ENCODE data around the gene TNFRSF1A.

The TNFRSF1A gene

GRCh38 chr12:6323340-6323994 lies 18.4 kb downstream of the TNFRSF1A start:
- DNase-seq (ENCODE audit: low read depth): peak; percentile 92

DNA sequence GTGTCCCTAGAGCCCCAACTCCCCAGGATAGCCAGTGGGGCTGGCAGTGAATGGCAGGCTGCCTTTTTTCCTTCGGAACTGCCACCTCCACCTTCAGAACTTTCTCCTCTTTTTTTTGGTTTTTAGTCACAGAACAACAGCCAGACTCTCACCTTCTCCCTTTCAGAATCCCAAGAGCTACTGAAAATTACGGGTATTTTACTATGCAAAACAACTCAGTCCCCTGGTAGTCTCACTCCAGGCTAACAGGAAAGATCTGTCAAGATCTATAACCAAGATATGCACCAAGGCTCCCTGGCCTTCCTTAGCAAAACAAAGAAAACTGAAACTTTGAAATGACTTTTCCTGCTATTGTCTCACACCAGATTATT lies 18.9 kb downstream of the TNFRSF1A start:
- no peak for DNase-seq (ENCODE audit: low read depth)

DNA sequence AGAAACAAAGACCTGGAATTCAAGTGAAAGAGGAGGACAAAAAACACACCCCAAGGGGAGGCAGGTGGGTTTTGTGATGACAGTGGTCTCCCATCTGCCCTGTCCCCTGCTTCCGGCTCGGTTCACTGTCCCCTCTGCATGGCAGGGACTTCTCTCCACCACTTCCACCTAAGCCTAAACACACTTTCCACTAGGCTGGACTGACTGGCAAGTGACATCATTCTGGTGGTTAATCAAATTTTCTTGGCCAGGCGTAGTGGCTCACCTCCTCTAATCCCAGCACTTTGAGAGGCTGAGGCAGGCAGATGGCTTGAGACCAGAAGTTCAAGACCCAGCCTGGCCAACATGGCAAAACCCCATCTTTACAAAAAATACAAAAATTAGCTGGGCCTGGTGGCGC lies 19.5 kb downstream of the TNFRSF1A start:
- DNase-seq (ENCODE audit: low read depth): peak; percentile 43

DNA sequence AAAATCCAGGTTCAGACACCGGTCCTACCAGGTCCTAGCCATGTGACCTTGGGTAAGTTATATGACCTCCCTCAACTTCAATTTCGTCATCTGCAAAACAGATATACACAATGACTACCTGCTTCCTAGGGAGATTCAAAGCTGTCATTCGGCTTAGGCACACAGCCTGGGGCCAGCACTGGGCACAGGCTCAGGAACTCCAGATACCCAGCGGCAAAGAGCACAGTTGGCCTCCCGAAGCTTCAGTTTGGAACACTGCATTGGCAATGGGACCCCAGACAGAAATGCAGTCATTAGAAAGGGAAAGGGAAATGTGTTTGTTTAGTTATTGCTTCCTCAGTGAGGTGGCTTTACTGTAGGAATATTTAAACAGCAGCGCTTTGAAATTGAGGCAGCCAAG lies 20.0 kb downstream of the TNFRSF1A start:
- peak; percentile 17 for DNase-seq (ENCODE audit: low read depth)

DNA sequence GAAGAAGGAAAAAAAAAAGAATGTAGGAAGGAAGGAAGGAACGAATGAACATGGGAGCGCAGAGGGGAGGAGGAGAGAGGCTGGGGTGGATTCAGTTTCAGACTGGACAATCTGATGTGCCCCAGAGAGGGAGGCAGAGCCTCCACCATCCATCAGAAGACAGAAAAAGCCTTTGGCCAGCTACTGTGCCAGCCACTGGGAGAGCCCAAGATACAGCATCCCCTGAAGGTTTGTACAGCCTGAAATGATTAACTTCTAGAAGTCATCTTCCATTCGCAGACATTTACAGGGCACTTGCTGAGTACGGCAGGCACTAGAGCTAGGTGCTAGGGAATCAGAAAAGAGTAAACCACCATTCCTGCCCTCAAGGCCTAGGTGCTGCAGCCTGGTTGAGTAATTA lies 22.4 kb downstream of the TNFRSF1A start:
- DNase-seq (ENCODE audit: low read depth): peak; percentile 9

- DNase-seq (ENCODE audit: low read depth): no peak
Observed at GRCh38 chr12:6318440-6318879, 23.4 kb downstream of the TNFRSF1A start.

DNA sequence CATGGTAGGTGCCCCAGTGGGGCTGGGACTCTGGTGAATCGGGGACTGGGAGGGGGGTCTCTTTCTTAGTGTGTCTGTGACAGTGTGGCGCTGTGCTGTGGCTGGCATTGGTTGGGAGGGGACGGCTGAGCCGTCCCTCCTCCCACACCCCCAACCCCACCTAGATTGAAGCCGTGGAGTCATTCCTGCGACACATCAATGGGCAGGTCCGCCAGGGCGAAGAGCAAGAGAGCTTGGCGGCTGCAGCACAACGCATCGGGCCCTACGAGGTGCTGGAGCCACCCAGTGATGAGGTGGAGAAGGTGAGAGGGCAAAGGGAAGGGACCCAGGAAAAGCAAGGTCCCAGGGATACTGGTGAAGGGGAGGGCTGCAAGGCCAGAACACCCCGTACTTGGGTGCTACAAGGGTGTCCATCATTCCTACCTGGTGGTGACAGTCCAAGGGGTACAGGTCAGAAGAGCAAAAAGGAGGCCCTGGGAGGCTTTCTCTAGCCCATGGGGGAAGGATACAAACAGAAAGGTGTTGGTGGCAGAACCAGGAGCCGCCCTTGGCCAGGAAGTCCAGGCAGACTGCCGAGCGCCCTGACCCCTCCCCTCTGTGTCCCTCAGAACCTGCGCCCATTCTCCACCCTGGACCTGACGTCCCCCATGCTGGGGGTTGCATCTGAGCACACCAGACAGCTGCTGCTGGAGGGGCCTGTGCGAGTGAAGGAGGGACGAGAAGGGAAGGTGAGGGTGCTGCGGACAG lies 24.0 kb downstream of the TNFRSF1A start:
- no peak for DNase-seq (ENCODE audit: low read depth)

DNA sequence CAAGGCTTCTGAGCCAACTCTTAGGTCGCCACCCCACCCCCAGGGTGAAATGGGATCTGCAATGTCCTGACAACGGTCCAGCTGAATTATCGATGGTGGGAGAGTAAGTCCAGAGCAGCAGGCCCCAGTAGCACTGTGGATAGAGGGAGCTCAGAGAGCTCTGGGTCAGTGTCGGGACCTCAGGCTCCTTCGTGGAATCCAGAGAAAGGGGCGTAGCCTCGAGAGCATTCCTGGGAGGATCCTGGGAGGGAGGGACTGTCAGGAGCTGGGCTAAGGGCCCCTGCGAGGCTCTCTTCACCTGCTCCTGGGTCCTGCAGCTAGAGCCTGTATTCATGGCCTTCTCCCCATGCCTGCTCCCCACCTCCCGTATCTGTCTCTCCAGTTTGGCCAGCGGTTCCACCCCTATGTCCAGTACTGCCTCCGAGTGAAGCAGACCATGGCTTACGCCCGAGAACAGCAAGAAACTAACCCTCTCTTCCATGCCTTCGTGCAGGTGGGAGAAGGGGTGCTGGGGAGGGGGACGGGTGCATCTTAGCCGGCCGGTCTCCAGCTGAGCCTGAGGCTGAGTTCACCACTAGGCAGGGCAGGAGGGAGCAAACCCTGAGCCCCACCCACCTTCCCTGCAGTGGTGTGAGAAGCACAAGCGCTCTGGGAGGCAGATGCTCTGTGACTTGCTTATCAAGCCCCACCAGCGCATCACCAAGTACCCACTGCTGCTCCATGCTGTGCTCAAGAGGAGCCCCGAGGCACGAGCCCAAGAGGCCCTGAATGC lies 24.8 kb downstream of the TNFRSF1A start:
- peak; percentile 20 for DNase-seq (ENCODE audit: low read depth)

- no peak for DNase-seq (ENCODE audit: low read depth)
Observed at GRCh38 chr12:6315704-6316597, 25.9 kb downstream of the TNFRSF1A start.

- DNase-seq (ENCODE audit: low read depth): no peak
Observed at GRCh38 chr12:6315184-6315583, 26.7 kb downstream of the TNFRSF1A start.

DNA sequence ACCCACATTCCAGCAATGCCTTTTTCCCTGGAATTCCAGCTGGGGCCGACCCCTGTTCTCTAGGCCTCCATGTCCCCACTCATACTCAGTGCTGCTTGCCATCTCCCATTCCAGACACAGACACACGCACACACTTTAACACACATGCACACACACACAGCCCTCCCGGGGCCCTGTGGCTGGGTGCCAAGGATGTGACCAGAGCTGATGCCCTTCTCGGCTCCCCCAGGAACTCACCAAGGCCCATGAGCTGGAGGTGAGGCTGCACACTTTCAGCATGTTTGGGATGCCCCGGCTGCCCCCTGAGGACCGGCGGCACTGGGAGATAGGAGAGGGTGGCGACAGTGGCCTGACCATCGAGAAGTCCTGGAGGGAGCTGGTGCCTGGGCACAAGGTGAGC lies 27.1 kb downstream of the TNFRSF1A start:
- DNase-seq (ENCODE audit: low read depth): no peak

- no peak for DNase-seq (ENCODE audit: low read depth)
Observed at GRCh38 chr12:6313326-6313940, 28.4 kb downstream of the TNFRSF1A start.

GRCh38 chr12:6312529-6313325 lies 29.1 kb downstream of the TNFRSF1A start:
- DNase-seq (ENCODE audit: low read depth): no peak

DNA sequence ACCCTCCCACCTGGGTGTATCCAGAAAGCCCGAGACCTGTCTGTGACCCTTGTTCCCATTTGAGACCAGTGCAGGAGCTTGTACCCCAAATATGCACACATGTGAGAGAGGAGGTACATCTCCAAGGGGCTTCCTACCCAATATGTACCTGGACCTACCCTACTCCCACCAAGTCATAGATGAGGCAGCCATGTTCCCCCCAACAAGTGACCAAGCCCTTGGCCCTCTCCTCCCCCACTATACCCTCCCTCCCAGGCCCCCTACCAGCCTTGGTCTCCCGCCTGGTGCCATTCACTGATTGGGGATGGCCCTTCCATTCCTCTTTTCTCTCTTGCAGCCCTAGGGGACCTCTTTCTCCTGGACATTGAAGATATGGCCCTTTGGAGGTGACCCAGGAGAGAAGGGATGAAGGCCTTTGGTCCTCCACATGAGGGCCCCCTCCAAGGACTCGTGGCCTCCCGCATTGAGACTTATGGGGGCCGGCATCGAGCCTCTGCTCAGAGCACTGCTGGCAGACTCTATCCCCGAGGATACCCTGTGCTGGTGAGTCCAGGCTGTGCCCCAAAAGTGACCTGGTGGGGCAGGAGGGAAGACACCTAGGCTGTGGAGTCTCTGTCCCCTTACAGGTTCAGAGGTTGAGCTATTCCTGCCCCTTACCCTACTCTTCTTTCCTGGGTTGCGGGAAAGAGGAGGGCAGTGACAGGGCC lies 29.9 kb downstream of the TNFRSF1A start:
- no peak for DNase-seq (ENCODE audit: low read depth)

DNA sequence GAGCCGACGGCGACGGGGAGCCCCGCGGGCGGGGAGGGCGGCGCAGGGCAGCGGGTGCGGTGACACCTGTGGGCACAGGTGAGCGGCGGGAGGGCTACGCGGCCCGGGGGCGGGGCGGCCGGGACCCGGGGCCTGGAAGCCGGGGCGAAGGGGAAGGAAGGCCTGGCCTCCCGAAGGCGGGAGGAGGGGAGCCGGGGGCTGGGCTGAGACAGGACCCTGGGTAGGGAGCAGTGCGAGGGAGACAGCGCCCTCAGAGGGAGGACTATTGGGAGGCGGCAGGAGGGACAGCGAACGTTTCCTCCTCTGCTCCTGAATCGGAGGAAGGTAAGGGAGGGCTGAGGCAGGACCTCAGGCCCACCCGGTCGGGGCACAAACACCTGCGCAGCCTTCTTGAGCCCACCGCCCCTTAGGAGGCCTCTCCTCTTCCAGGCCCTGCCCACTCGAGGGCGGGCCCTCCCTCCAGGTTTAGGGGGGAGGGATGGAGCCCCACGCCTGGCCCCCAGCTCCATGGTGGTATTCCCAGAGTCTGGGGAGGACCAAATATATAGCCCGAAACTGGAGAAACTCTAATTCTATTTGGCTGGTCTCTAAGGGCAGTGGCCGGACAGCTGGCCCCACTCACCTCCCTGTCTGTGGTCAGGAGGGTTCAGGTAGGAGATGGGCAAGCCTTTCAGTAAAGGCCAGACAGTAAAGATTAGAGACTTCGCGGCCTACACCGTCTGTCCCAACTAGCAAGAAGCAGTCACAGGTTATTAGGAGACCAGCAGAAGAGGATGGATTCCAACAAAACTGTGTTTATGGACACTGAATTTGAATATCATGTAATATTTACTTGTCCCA lies 30.9 kb downstream of the TNFRSF1A start:
- DNase-seq (ENCODE audit: low read depth): no peak

DNA sequence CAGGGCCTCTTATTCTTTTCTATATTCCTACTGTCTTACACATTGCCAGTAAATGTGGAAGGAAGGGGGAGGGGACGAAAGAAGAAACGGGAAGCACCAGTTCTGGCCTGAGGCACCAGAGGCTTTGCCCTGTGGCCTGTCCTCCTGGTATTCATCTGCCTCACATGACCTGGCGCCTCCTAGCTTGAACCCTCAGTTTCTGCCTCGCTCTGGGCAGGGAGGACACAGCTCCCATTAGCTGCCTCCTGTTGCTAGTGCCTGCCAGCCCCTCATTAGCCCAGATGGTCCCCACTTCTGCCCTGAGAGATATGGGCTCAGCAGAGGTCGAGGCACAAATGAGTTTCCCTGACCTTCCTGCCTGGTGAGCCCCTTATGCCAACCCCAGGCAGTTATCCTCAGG lies 34.3 kb downstream of the TNFRSF1A start:
- DNase-seq (ENCODE audit: low read depth): no peak

DNA sequence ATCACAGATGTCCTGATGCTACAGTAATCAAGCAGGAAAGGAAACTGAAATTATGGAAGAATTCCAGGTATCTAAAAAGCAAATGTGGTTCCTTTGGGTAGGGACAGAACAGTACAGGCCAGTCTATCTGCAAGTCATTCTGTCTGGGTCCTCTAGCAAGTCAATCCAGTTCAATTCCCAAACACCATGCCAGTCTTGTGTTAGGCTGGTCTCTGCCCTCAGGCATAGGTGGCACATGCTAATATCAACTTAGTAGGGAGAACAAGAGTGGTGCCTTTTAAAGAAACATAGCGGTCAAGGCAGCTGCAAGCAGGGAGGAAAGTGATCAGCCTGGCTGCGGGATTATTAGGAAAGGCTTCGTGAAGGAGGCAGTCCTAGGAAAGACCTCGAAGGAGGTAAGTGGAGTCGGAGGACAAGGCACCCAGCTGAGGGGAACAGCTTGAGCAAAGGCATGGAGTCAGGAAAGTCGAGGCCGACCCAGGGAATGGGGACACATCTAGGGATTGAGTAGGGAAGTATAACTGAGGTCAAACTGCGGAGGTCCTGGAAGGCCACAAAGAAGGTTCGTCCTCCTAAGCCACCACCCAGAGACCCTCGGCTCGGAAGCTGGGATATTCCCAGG lies 35.2 kb downstream of the TNFRSF1A start:
- DNase-seq (ENCODE audit: low read depth): no peak

DNA sequence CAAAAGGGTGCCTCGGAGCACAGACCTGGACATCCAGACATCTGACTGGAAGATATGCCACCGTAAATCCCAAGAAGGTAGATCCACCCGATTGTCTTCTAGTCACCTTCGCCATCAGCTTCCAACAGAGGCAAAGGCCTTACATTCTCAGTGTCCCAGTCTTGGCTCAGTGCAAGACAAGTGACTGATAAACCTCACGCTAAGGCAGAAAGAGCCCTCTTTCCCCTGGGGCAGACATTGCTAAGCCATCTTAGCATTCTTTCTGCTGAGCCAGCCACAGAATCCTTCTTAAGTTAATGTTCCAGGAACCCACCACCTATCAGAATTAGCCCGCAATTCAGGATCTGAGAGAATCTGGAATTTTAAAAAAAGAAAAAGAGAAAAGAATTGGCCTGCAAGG lies 35.7 kb downstream of the TNFRSF1A start:
- no peak for DNase-seq (ENCODE audit: low read depth)

DNA sequence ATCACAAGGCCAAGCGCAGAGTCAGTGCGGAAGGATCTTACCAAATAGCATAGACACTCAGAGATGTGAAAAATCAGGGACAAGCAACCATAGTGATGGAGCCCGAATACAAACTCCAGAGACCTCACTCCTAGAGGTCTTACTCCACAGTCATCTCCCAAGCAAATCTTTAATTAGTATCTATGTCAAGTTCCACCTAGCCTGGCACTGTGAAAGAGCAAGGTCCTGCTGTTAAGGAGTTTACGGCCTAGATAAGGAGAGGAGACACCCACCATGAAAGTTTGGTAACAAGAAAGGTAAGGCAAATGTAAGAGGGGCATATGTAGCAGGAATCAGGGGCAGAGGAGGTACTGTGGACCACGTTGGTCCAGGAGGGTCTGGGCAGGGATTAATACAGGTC lies 38.8 kb downstream of the TNFRSF1A start:
- no peak for DNase-seq (ENCODE audit: low read depth)
